Transverse colon (tissue), 4 donors: ENCODE measurements around the gene ALDH3A2. TPM values are rescaled to one million over a fixed set of nuclear protein-coding genes. Genes with fewer than 3 reads are reported as not detected.

Experiments
- DNase-seq: peaks from one replicate; pipeline ENCODE4 v3.0.0-alpha.2; 2019
- H3K27ac ChIP-seq, 4 donors: fragments of 200-600 bp; sonication (generic); 2 replicates each; pipeline ENCODE4 v1.5.1; 2016 to 2018; ENCODE audit warnings: inconsistent platforms in 4 of 4
- H3K27me3 ChIP-seq: fragments of 200-600 bp; sonication (generic); 2 replicates; pipeline ENCODE4 v1.5.1; 2017; ENCODE audit warnings: inconsistent platforms
- H3K36me3 ChIP-seq, 4 donors: fragments of 200-600 bp; sonication (generic); 2 replicates each; pipeline ENCODE4 v1.5.1; 2017 to 2019; ENCODE audit warnings: inconsistent platforms in 4 of 4
- H3K4me1 ChIP-seq, 4 donors: fragments of 200-600 bp; sonication (generic); 2 replicates each; pipeline ENCODE4 v1.5.1; 2017 to 2020; ENCODE audit warnings: inconsistent platforms in 4 of 4
- H3K4me3 ChIP-seq, 4 donors: fragments of 200-600 bp; sonication (generic); 1 replicate in 1 of 4; 2 replicates in 3 of 4; pipeline versions ENCODE4 v1.5.1 to v1.6.1; 2017 to 2019; ENCODE audit warnings: inconsistent platforms in 4 of 4
- H3K9me3 ChIP-seq, 2 donors: fragments of 200-600 bp; sonication (generic); 2 replicates each; pipeline ENCODE4 v1.5.1; 2017 to 2019; ENCODE audit warnings: inconsistent platforms in 2 of 2
- CTCF ChIP-seq, 5 experiments: fragments of 200-600 bp in 3 of 5; fragments of 450-650 bp in 2 of 5; sonication (generic) in 3 of 5; IDR thresholded peaks; 1 replicate in 2 of 5; 2 replicates in 3 of 5; pipeline ENCODE4 v1.5.1; 2016 to 2017; ENCODE audit warnings: antibody characterized with exemption in 5 of 5, inconsistent platforms in 3 of 5, mild to moderate bottlenecking in 2 of 5, moderate library complexity in 1 of 5
- EP300 ChIP-seq: sonication (generic); formaldehyde crosslinking; IDR thresholded peaks from one replicate; pipeline ENCODE4 v1.6.1; 2017; ENCODE audit warnings: antibody characterized with exemption, low read depth
- POLR2A ChIP-seq: fragments of 450-650 bp; IDR thresholded peaks from one replicate; pipeline ENCODE4 v1.6.1; 2016; ENCODE audit warnings: antibody characterized with exemption, mild to moderate bottlenecking, moderate library complexity
- POLR2AphosphoS5 ChIP-seq, 3 donors: sonication (generic); formaldehyde crosslinking; IDR thresholded peaks; one replicate each; pipeline ENCODE4 v1.6.1; 2016; ENCODE audit warnings: antibody characterized with exemption in 3 of 3
- WGBS, 2 donors: methylation state at CpG; one replicate each; pipeline ENCODE4 v1.1.5; 2018; ENCODE audit warnings: low coverage in 1 of 2; 5-methylcytosine and 5-hydroxymethylcytosine counted together
- in situ Hi-C, 4 donors: fragments of 200-750 bp; cut with MboI; loops; one replicate each; pipeline versions ENCODE4 v1.15.0 to v1.15.1; 2017; ENCODE audit warnings: low sequenced_read_pairs in 3 of 4, low pct_ligation_motif_present in 1 of 4, low pct_unique_long_range_greater_than_20kb in 1 of 4
- intact Hi-C: fragments of 100-400 bp; cut with DNase I; formaldehyde crosslinking; loops from one replicate; pipeline ENCODE4 v1.15.1; 2023; ENCODE audit warnings: low total_unique reads
- total RNA-seq, 4 donors: library from RNA; depleted of rRNA; stranded (reverse); fragments of >200 nt; gene quantifications; one replicate each; pipeline ENCODE4 v1.1.0, GENCODE V29; 2016

ALDH3A2 gene
- total RNA-seq, 4 donors from 2014 or later, result 44.5 to 199 (median 119) TPM

- Histone ChIP-seq H3K36me3 (peaks cover 0 to 42% (median 6%) of the 10 kb centered on the region in 4 donors), H3K4me1 (peaks cover 0 to 9% (median 1%) of the 10 kb centered on the region in 4 donors), H3K27ac (no peak overlapping the region), H3K9me3 (no peaks in the 10 kb centered on the region), H3K4me3 (no peak overlapping the region), H3K27me3 (no peaks in the 10 kb centered on the region)
- intact Hi-C loops, result loop anchor here (5.0 kb wide), 1 partner anchor 98 kb away; no protein-coding TSS in a partner anchor
- 98% methylated on average over 7 of the region's 7 CpGs; no CpG with 5 or more reads in 1 of the 2 donors for WGBS, 2 donors
- no peak for TF ChIP-seq POLR2AphosphoS5 (IDR thresholded peaks at IDR 0.05)
- TF ChIP-seq EP300, result no peak
- no peak for TF ChIP-seq POLR2A
- TF ChIP-seq CTCF (IDR thresholded peaks at IDR 0.05), result no peak
- in situ Hi-C loops, result loop anchor here in 2 of 4 donors (25.0 kb wide), 1 partner anchor 103 kb away; no protein-coding TSS in a partner anchor
- no peak for DNase-seq
Measured at GRCh38 chr17:19659366-19660177, 11.0 kb downstream of the ALDH3A2 start.

- intact Hi-C loops, result loop anchor here (5.0 kb wide), 1 partner anchor 97 kb away; no protein-coding TSS in a partner anchor
- Histone ChIP-seq H3K9me3 (no peaks in the 10 kb centered on the region), H3K27me3 (no peaks in the 10 kb centered on the region), H3K4me1 (peaks cover 0 to 9% (median 1%) of the 10 kb centered on the region in 4 donors), H3K36me3 (peaks cover 0 to 43% (median 6%) of the 10 kb centered on the region in 4 donors), H3K4me3 (no peak overlapping the region), H3K27ac (no peak overlapping the region)
- no peak for DNase-seq
- TF ChIP-seq POLR2AphosphoS5 (IDR thresholded peaks at IDR 0.05), result no peak
- no peak for TF ChIP-seq POLR2A
- no peak for TF ChIP-seq EP300
- no peak for TF ChIP-seq CTCF (IDR thresholded peaks at IDR 0.05)
- in situ Hi-C loops, result loop anchor here in 2 of 4 donors (25.0 kb wide), 1 partner anchor 102 kb away; no protein-coding TSS in a partner anchor
- 57 to 63% methylated on average over 4 to 6 of the region's 6 CpGs for WGBS, 2 donors
Measured at GRCh38 chr17:19660219-19660870, 11.8 kb downstream of the ALDH3A2 start.

GRCh38 chr17:19661121-19661520, 12.6 kb downstream of the ALDH3A2 start:
- no peak for DNase-seq
- Histone ChIP-seq H3K4me1 (peaks cover 0 to 9% (median 1%) of the 10 kb centered on the region in 4 donors), H3K36me3 (peaks cover 0 to 43% (median 6%) of the 10 kb centered on the region in 4 donors), H3K27me3 (no peaks in the 10 kb centered on the region), H3K4me3 (no peak overlapping the region), H3K27ac (no peak overlapping the region), H3K9me3 (no peaks in the 10 kb centered on the region)
- TF ChIP-seq POLR2AphosphoS5 (IDR thresholded peaks at IDR 0.05), result no peak
- TF ChIP-seq EP300, result no peak
- TF ChIP-seq CTCF (IDR thresholded peaks at IDR 0.05), result no peak
- no peak for TF ChIP-seq POLR2A
- intact Hi-C loops, result loop anchor here (5.0 kb wide), 1 partner anchor 96 kb away; no protein-coding TSS in a partner anchor
- in situ Hi-C loops, result loop anchor here in 2 of 4 donors (25.0 kb wide), 1 partner anchor 101 kb away; no protein-coding TSS in a partner anchor
- 94 to 98% methylated on average over 3 of the region's 3 CpGs for WGBS, 2 donors

GRCh38 chr17:19663097-19663496, 14.5 kb downstream of the ALDH3A2 start:
- Histone ChIP-seq H3K9me3 (no peaks in the 10 kb centered on the region), H3K4me3 (no peak overlapping the region), H3K36me3 (peaks cover 0 to 32% (median 6%) of the 10 kb centered on the region in 4 donors), H3K4me1 (peaks cover 0 to 6% (median 1%) of the 10 kb centered on the region in 4 donors), H3K27ac (no peak overlapping the region), H3K27me3 (no peaks in the 10 kb centered on the region)
- in situ Hi-C loops, result loop anchor here in 2 of 4 donors (25.0 kb wide), 1 partner anchor 99 kb away; no protein-coding TSS in a partner anchor
- WGBS, 2 donors, result 94% methylated on average over 6 of the region's 6 CpGs
- intact Hi-C loops, result loop anchor here (5.0 kb wide), 1 partner anchor 94 kb away; no protein-coding TSS in a partner anchor
- no peak for DNase-seq
- TF ChIP-seq CTCF (IDR thresholded peaks at IDR 0.05), result no peak
- no peak for TF ChIP-seq EP300
- TF ChIP-seq POLR2A, result no peak
- no peak for TF ChIP-seq POLR2AphosphoS5 (IDR thresholded peaks at IDR 0.05)
